SK-N-MC (cell line): ENCODE data around the gene PRDM5.

Source experiments
- EZH2 ChIP-seq: fragments of 200-600 bp; sonication (generic); IDR thresholded peaks from one replicate; pipeline ENCODE4 v1.6.1; 2017; ENCODE audit warnings: antibody characterized with exemption
- FOXP2 ChIP-seq: optimal IDR thresholded peaks from 2 replicates; pipeline ENCODE3; 2011; ENCODE audit warnings: mild to moderate bottlenecking, moderate library complexity; ENCODE audit not compliant: insufficient read depth; ENCODE audit errors: extremely low read length, control extremely low read depth
- POLR2AphosphoS5 ChIP-seq: IDR thresholded peaks from 2 replicates; pipeline ENCODE4 v1.6.1; 2012; ENCODE audit warnings: mild to moderate bottlenecking, low read depth, low read length, borderline replicate concordance

DNA sequence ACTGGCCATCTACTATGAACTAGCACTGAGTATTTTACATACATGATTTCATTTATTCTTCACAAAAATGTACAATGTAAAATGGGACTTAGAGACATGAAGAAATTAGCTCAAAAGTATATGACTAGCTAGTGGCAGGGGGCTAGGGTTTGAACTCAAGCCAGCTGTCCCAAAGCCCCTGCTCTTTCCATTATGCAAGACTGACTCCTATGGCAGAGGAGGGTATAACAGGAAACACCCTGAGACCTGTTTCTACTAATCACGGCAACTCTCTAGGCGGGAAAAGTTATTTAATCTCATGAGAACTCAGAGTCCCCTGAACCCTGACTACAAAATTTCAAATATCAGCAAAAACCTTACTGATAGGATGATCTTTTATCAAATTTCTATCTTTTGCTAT is 150.6 kb downstream of the PRDM5 start:
- TF ChIP-seq POLR2AphosphoS5 = no peak
- TF ChIP-seq EZH2 = no peak
- no peak for TF ChIP-seq FOXP2
